Measurements from ENCODE around the gene SLC24A3. TPM values are rescaled to one million over a fixed set of nuclear protein-coding genes. Genes with fewer than 3 reads are reported as not detected.

The SLC24A3 gene
- polyA plus RNA-seq, 1 donor (not counting 4 experiments of a cell fraction or from before 2014, with no cell fraction given), result 0.17 TPM

DNA sequence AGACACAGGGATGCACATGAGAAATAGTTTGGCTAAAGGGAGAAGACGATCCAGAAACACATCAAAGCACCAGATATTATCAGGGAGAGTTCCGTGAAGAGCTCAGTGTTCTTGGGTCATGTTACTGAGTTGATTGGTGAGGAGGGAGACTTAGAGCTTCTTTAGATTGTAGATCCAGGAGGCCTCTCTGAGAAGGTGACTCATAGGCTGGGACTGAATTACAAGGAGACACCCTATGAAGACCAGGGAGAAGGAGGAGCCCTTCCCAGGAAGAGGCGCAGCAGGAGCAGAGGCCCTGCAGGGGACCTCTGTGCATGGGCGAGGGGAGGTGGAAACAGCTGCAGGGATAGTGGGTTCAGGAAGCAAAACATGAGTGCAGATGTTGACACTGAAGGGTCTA, 196.5 kb downstream of the SLC24A3 start:
- TF ChIP-seq EZH2 (IDR thresholded peaks at IDR 0.05; ENCODE audit: low read length), result no peak
- TF ChIP-seq, protein P1, sequence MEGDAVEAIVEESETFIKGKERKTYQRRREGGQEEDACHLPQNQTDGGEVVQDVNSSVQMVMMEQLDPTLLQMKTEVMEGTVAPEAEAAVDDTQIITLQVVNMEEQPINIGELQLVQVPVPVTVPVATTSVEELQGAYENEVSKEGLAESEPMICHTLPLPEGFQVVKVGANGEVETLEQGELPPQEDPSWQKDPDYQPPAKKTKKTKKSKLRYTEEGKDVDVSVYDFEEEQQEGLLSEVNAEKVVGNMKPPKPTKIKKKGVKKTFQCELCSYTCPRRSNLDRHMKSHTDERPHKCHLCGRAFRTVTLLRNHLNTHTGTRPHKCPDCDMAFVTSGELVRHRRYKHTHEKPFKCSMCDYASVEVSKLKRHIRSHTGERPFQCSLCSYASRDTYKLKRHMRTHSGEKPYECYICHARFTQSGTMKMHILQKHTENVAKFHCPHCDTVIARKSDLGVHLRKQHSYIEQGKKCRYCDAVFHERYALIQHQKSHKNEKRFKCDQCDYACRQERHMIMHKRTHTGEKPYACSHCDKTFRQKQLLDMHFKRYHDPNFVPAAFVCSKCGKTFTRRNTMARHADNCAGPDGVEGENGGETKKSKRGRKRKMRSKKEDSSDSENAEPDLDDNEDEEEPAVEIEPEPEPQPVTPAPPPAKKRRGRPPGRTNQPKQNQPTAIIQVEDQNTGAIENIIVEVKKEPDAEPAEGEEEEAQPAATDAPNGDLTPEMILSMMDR (optimal IDR thresholded peaks at IDR 0.05 in 1 of 3, IDR thresholded peaks at IDR 0.05 in 1 of 3, conservative IDR thresholded peaks at IDR 0.05 in 1 of 3; ENCODE audit: extremely low read depth in 1 of 3, insufficient read depth in 2 of 3, low read length in 3 of 3), result no peak
- Histone ChIP-seq H3K4me3 (ENCODE audit: control insufficient read depth in 2 of 3, extremely low read depth in 1 of 3, insufficient read depth in 2 of 3, low read depth in 1 of 3, low read length in 3 of 3) (no peak overlapping the region), H3K9me1 (ENCODE audit: control insufficient read depth, extremely low read depth, insufficient read depth, low read length) (no peaks in the 10 kb centered on the region), H3K9me3 (ENCODE audit: control insufficient read depth, low read depth, low read length) (no peaks in the 10 kb centered on the region), H4K20me1 (ENCODE audit: control insufficient read depth, extremely low read depth, insufficient read depth, low read length) (no peaks in the 10 kb centered on the region), H3K27ac (ENCODE audit: control insufficient read depth, insufficient read depth, low read length) (no peak overlapping the region), H3K9ac (ENCODE audit: control insufficient read depth, extremely low read depth, insufficient read depth, low read length) (no peak overlapping the region), H3K79me2 (ENCODE audit: control insufficient read depth, insufficient read depth, low read length) (no peaks in the 10 kb centered on the region), H3K36me3 (ENCODE audit: control insufficient read depth in 2 of 2, extremely low read depth in 1 of 2, insufficient read depth in 2 of 2, low read length in 2 of 2) (no peaks in the 10 kb centered on the region), H3K4me2 (ENCODE audit: control insufficient read depth, extremely low read depth, insufficient read depth, low read depth, low read length) (no peak overlapping the region), H2AFZ (ENCODE audit: control insufficient read depth, low read length) (no peak overlapping the region), H3K27me3 (ENCODE audit: control insufficient read depth, extremely low read depth, insufficient read depth, low read length) (no peaks in the 10 kb centered on the region), H3K4me1 (ENCODE audit: control insufficient read depth, extremely low read depth, insufficient read depth, low read length) (no peaks in the 10 kb centered on the region)
- FAIRE-seq (no peak), DNase-seq (ENCODE audit: low read depth, low spot score) (no peak)
- dilution Hi-C loops (cut with MboI; ENCODE audit: extremely low pct_ligation_motif_present, low sequenced_read_pairs), result no loop called here

DNA sequence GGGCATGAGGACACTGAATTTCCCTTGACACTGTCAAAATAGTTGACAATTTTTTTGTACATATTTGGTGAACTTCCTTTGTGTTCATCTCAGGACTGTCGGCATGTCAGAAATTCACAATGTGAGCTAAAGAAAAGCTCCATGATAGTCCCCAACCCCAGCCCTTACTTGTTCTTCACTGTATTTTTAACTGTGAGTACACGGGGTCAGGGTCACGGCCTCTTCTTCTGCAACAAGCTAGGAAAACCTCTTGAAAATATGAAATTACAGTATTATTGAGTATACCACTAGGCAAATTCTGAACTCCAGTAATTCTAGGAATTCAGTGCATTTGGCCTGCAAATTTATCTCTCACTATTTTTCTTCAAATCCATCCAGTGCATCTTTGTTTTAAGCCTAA, 199.4 kb downstream of the SLC24A3 start:
- no peak for FAIRE-seq
- H4K20me1 ChIP-seq (ENCODE audit: control insufficient read depth, extremely low read depth, insufficient read depth, low read length), result no peaks in the 10 kb centered on the region

More for the DNA sequence above, 199.4 kb downstream of the SLC24A3 start:
- H3K4me1 ChIP-seq (ENCODE audit: control insufficient read depth, extremely low read depth, insufficient read depth, low read length), result no peaks in the 10 kb centered on the region
- H3K4me3 ChIP-seq (ENCODE audit: control insufficient read depth in 2 of 3, extremely low read depth in 1 of 3, insufficient read depth in 2 of 3, low read depth in 1 of 3, low read length in 3 of 3), result no peak overlapping the region
- no peak overlapping the region for H3K9ac ChIP-seq (ENCODE audit: control insufficient read depth, extremely low read depth, insufficient read depth, low read length)
- H3K4me2 ChIP-seq (ENCODE audit: control insufficient read depth, extremely low read depth, insufficient read depth, low read depth, low read length), result no peak overlapping the region
- no peak overlapping the region for H2AFZ ChIP-seq (ENCODE audit: control insufficient read depth, low read length)
- no peaks in the 10 kb centered on the region for H3K27me3 ChIP-seq (ENCODE audit: control insufficient read depth, extremely low read depth, insufficient read depth, low read length)
- H3K27ac ChIP-seq (ENCODE audit: control insufficient read depth, insufficient read depth, low read length), result no peak overlapping the region
- H3K9me3 ChIP-seq (ENCODE audit: control insufficient read depth, low read depth, low read length), result no peaks in the 10 kb centered on the region
- TF ChIP-seq, protein P1 (optimal IDR thresholded peaks at IDR 0.05 in 1 of 3, IDR thresholded peaks at IDR 0.05 in 1 of 3, conservative IDR thresholded peaks at IDR 0.05 in 1 of 3; ENCODE audit: extremely low read depth in 1 of 3, insufficient read depth in 2 of 3, low read length in 3 of 3), result no peak
- no peak for TF ChIP-seq EZH2 (IDR thresholded peaks at IDR 0.05; ENCODE audit: low read length)
- H3K79me2 ChIP-seq (ENCODE audit: control insufficient read depth, insufficient read depth, low read length), result no peaks in the 10 kb centered on the region
- dilution Hi-C loops (cut with MboI; ENCODE audit: extremely low pct_ligation_motif_present, low sequenced_read_pairs), result no loop called here
- H3K9me1 ChIP-seq (ENCODE audit: control insufficient read depth, extremely low read depth, insufficient read depth, low read length), result no peaks in the 10 kb centered on the region
- no peak for DNase-seq (ENCODE audit: low read depth, low spot score)
- no peaks in the 10 kb centered on the region for H3K36me3 ChIP-seq (ENCODE audit: control insufficient read depth in 2 of 2, extremely low read depth in 1 of 2, insufficient read depth in 2 of 2, low read length in 2 of 2)
